Amniotic epithelial cell (primary cell): ENCODE results near the gene JAG1.

ENCODE experiments used
- DNase-seq: peaks from one replicate; pipeline ENCODE4 v3.0.0-alpha.2; 2010; ENCODE audit warnings: low read depth

JAG1 gene

DNA sequence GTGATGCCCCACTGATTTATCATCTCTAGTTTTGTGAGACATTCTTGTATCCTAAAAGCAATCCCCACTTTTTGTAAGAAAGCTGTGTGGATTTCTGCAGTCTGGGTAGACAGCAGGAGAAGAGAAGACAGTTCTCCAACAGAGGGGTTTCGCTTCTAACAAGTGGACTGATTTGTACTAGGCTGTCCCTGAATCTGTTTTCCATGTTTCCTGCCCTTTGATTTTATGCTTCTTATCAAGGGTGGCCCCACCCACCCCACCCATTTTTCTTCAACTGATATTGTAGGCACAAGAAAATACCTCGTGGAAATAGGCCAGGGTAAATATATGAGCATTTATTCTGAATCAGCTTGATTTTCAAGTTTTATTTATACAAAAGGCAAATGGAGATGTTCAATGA lies 25.7 kb upstream of the JAG1 start:
- no peak for DNase-seq

DNA sequence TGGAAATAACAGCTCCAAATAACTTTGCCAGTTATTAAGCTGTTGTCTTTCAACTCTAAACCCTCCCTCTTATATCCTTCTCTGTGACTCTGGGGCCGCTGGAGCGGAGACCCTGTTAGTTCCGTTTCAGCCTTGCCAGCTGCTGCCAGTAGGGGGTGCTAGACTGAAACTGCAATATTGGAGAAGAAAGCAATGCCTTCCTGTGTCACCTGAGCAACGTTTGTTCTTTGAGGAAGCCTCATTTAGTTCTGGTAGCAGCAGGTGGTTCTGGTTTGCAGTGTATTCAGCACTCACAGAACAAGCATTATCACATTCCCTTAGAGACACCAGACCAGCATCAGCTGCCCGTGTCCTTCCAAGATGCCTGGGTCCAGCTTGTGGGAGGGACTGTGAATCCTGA lies 22.9 kb upstream of the JAG1 start:
- DNase-seq = no peak

DNA sequence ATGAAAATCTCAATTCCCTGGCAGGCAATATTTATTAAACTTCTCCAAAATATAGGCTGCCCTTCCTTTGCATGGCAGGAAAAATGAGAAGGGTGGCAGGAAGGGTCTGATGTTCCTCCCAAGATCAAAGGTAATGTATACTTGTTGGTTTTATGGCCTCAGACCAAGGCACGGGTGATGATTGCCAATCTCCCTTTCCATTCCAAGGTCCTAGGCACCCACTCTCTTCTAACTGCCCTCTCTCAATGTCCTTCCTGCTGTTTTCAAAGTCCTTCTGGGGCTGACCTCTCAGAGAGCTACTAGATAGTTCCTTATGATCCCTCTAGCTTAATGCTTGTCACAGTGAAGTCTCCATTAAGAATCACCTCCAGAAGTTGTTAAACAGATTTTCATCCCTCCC lies 15.6 kb upstream of the JAG1 start:
- no peak for DNase-seq

DNA sequence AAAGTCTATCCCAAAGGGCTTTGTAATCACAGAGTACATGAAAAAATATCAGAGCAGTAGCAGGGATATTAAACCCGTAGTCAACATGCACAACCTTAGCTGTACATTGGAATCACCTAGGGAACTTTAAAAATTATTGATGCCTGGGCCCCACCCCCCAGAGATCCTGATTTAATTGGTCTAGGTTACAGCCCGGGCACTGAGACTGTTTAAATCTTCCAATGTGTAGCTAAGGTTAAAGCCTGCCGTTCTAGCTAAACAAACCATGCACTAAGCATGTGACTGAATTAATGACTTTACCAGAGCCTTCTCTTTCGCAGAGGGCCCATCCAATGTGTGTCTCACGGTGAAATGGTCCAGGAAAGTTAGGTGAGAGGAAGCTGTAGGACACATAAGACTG lies 14.1 kb upstream of the JAG1 start:
- DNase-seq = no peak

DNA sequence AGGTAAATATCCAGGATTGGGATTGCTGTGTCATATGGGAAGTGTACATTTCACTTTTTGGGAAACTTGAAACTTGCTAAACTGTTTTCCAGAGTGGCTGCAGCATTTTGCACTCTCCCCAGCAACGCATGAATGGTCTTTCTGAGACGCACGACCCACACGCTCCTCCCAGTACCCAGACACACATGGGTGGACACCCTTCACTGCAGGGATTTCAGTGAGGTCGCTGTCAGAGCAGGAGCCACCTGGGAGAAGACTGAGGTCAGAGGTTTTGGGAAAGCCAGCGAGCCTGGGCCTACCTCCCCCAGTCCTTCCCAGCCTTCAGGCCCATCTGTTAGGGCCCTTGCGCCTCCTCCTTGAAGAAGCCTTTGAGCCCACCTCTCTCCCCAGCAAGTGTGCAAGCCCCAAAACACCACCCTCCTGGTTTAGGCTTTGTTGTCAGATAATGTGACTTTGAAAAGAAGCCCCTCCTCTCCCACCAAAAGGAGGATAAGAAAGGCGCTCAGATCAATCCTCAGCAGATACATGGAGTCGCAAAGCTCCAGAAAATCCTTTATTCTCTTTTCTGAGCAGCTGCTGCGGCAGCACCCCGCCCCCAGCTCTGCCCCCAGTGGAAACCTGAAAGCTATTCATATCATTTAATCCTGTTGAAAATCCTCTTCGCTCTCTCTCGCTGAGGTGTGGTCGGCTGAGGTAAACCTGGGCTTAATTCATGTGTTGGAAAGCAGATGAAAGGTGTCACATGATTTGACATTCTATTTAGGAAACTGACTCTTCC lies 12.7 kb upstream of the JAG1 start:
- DNase-seq = no peak

DNA sequence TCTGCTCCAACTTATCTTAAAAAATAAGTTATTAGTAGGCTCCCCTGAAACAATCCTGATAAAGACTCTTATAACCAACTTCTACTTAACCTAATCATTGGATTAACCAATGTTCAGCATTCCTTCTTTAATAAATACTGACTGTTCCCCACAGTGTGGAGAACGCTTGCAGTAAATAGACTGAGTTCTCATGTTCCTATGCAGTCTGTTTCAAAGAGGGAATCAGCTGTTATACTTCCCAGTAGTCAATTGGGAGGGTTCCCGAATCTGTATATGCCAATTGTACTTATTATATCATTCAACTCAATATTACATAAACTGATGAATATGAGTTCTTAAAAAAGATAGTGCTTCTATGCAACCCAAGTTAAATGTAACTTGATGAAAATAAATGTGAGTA lies 9.7 kb upstream of the JAG1 start:
- no peak for DNase-seq

DNA sequence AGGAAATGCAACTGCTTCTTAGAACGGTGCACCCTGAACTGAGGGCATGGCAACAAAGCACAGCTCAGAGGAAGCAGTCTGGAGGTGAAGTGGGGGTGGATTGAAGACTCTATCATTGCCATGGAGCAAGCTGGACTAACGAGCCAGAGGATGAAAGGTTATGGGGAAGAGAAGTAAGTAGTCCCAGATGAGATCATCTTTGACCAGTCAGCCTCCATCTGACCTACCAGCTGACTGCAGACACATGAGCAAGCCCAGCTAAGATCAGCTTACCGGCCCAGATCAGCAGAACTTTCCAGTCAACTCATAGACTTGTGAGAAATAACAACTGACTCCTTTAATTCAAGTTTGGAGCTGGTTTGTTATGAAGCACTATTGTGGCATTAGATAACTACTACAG lies 9.1 kb upstream of the JAG1 start:
- no peak for DNase-seq

DNA sequence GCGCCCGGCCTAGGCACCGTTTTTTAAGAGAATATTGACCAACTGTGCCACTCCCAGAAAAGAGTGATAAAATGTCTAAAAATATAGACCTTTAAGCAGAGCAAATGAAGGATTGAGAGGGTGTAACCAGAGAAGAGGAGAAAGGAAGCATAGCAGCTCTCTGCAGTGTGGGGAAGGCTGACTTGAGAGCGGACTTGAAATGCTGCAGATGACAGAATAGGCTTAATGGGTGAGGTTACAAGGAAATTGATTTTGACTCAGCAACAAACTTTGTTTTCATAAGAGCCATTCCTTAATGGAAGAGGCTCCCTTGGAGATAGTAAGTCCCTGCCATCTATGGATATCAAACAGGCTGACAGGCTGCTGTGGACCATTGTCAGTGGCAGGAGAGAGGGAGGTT lies 7.7 kb upstream of the JAG1 start:
- DNase-seq = no peak

DNA sequence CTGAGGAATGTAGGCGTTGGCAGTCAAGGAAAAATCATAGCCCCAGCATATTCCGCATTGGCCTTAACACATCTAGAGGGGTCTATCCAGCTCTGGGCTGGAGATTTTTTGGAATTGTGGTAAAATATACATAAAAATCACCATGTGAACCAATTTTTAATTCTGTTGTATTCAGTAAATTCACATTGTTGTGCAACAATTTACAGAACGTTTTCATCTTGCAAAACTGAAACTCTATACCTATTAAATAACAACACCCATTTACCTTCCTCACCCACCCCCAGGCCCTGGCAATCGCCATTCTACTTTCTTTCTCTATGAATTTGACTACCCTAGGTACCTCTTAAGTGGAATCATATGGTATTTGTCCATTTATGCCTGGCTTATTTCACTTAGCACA lies 6.8 kb upstream of the JAG1 start:
- DNase-seq = no peak

DNA sequence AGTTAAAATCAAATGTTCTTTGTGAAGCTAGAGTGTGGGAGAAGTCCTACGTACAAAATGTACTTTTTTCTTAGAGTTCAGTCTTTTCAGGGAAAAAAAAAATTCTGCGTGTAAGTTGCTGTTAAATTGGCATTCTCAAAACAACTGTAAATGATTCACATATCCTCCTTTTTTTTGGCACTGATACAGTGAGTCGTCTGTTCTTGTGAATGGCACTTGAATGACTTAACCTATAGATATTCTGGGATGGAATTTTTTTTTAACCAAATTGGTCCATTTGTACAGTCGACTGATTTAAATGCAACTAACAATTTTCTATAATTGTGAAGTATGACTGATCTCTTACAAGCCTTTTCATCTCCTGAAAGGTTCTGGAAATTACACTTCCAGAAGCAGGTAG lies 5.5 kb upstream of the JAG1 start:
- no peak for DNase-seq

DNA sequence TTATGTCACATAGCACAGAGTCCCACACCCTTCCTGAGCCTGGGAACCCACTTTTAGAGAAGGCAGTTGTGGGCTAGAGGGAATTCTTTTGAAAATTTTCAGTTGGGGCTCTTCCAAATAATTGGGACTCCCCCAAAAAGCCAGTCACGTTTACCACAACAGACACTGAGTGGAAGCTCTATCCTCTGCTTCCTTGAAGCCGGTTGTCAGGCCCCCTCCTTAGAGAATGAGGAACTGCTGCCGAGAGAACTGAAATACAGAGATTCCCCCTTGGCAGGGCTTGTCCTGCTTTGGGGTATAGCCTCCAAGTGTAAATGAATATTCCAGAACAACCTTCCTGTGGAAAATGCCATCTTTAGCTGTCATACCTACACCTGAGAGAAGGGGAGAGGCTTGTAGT lies 2.7 kb upstream of the JAG1 start:
- DNase-seq = no peak

DNA sequence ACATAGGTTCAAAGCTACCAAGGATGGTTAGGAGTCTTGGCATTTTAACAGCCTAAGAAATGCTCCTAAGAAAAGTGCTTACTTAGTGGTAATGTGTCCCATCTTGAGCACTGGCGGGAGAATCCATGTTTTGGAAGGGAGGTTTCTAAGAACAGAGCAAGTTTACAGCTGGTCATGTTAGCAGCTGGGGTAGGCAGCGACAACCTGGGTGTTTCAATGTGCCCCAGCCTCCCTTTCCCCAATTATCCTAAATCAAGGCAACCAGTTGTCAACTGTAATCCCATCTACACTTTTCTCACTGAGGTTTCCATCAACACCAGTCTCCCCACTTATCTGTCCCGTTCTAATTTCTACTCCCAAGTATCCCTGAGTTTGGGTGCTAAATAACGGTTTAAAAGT lies 1.6 kb upstream of the JAG1 start:
- DNase-seq = no peak

DNA sequence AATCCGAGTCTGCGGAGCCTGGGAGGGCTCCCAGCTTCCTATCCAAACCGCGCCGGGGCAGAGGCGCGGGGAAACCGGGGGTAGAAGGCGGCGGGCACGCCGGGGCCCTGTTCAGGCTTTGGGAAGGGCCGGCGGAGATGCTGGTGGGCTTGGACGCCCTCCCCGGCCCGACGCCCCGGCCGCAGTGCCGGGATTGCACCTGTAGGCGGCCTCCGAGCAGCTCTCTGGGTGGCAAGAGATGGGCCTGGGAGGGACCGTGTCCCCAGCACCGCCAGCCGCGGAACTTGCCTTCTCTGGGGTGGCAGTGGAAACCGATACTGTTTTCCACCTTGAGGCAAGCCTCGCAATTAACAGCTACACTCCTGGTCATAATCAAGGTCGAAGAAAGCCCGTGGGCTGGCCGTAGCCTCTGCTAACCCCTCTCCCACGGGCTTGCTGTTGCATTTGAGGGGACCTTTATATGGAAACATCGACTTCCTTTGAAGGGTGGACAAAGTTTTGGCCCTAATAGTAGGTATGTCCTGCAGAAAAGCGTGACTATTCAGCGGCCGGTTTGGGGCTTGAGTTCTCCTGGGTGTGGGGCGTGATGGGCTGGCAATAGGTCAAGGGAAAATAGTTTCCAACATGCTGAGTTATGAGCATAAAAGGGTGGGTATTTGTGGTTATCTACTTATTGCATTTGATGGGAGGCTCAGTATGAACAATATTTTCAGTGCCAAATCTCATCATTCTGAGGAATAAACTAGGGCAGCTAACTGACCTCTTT lies 1.1 kb upstream of the JAG1 start:
- DNase-seq = no peak

DNA sequence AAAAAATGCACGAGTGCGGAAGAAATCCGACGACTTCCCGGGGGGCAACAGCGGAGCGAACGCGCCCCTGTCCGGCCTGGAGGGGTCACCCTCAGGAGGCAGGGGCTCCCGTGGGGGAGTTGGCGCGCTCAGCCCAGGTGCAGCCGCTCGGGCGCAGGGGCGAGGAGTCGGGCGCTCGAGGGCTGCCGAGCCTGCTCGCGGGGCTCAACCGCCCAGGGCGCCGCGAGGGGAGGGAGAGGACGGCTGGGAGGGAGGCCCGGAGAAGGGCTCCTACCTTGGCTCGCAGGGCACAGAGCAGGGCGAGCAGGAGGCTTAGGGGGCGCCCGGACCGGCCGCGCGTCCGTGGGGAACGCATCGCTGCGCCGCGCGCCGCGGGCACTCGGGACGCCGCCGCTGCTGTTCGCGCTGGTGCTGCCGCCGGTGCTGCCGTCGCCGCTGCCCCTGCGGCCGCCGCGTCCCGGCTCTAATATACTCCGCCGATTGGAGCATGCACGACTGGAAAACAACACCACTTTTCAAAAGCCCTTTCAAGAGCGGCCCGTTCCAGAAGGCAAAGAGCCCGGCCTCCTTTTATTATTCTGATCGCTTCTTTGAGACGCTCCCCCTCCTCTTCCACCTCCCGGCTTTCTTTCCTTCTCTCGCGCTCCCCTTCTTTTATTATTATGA lies 490 bp downstream of the JAG1 start:
- DNase-seq = peak; percentile 30

DNA sequence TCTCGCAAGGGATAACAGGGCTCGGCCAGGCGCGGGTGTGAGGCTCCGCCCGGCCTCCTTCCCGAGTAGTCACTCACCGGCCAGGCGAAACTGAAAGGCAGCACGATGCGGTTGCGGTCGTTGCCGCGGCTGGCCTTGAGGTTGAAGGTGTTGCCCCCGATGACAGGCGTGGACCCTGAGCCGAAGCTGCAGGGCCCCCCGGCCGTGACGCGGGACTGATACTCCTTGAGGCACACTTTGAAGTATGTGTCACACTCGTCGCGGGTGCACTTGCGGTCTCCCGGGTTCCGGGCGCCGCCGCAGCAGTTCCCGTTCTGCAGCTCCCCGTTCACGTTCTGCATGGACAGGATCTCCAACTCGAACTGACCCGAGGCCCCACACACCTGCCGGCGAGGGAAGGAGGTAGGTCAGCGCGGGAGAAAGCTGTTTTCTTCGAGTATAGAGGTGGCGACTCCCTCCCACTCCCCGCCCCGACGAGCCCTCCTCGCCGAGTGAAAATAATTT lies 1.1 kb downstream of the JAG1 start:
- peak; percentile 53 for DNase-seq

DNA sequence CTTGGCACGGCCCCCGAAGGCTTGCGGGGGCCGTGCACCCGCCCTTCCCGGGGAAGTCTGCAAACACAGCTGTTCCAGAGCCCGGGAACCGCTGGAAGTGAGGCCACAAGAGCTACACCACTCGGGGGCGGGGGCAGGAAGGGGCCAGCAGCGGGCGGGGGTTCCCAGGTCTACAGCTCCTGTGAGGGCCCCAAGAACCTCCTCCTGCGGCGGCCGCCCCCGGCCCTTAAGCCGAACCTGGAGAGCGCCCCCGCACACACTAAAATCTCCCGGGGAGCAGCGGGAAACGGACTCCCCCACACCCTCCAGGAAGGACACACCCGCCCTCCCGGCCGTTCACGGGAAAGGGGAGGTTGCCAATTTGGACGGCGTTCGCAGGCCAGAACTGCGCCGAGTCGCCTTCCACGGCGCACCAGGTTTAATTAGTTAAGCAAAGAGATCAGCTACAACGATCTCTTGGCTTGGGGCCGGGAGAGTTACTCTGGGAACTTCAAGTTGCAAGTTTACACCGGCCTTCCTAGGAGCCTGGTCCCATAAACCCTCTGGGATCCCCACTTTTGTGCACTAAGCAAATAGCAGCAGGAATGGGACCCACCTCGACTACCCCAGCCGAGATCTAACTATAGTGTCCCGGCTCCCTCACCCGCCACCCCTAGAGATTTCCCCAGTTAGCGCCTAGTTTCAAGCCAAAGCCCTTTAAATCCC lies 1.7 kb downstream of the JAG1 start:
- DNase-seq = no peak

DNA sequence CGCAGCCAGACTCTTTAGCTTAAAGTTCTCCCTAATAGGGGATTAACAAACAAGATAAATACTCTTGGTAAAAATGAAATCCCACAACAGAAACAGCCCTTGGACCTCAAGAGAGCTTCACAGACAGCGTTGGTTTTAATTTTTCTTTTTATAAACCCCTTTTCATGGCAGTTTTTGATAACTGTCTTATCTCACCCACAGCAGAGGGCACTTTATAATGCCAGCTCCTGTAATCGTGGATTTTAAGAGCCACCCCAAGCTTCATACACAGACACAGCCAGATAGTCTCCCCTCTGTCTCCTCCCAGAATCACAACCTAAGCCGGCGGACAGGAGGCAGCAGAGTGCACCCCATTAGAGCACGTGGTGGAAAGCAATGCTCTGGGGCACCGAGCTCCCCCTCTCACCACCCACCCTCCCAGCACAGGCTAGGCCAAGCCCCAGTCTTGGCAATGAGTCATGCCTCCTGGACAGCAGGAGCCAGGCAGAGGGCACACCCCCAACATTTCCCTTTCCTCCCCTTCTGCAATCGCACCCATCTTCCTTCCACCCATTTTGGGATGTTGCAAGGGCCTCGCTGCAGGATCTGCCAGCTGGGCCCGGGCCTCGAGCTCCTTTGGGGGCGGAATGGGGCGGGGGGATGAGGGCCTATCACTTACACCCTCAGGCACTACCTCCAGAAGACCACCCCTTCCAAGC lies 2.4 kb downstream of the JAG1 start:
- peak; percentile 89 for DNase-seq

DNA sequence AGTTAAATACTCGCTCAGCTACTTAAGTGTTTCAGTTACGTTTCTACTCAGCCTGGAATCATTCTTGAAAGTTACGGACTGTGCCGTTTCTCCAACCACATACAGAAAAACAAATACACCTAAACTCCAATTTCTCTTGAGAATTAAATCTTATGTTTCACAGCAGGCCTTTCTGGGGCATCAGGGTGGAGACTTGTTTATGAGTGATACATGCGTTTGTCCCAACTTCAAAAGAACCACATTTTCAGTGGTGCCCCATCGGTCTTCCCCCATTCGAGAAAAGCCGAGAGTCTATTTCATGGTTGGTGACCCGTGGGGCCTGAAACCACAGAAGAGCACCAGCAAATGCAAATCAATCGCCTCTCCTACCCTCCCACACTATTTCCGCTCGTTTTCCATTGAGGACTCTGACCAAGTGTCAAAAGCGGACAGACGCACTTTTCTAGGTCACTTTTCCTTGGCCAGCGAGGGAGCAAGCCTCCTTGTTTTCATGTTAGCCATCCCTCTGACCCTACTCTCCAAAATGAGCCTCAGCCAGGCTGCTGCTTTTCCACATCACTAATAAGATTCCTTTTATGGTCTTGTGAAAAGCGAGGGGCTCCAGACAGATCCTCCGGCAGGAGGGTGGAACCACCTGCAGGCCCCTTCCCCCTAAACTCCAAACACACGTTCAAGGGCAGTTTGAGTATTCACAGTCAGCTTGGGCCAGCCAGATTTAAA lies 3.1 kb downstream of the JAG1 start:
- DNase-seq = no peak

DNA sequence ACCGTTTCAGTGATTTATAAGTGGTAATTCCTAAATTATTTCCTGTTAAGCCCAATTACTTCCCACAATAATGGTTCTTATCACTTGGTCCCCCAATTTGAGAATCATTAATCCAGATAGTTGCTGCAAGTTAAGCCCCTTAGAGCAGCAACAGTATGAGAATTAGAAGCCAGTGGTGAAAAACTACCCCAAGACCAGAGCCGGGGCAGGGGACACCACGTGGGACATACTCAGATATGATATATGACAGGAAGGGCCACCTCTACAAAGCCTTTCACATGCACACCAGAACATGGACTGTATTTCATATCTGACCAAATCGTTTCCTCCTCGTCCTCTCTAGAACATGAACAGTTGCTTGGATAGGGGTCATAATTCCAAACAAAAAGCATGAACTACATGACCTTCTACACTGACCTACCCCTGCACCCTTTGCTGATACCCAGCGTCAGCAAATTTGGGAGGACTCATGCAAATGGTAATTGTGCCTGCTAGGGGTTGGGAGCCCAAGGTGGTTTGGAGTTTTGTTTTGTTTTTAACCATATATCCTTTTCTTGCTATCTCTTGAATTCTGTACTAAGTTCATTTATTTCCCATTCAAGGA lies 3.9 kb downstream of the JAG1 start:
- no peak for DNase-seq

DNA sequence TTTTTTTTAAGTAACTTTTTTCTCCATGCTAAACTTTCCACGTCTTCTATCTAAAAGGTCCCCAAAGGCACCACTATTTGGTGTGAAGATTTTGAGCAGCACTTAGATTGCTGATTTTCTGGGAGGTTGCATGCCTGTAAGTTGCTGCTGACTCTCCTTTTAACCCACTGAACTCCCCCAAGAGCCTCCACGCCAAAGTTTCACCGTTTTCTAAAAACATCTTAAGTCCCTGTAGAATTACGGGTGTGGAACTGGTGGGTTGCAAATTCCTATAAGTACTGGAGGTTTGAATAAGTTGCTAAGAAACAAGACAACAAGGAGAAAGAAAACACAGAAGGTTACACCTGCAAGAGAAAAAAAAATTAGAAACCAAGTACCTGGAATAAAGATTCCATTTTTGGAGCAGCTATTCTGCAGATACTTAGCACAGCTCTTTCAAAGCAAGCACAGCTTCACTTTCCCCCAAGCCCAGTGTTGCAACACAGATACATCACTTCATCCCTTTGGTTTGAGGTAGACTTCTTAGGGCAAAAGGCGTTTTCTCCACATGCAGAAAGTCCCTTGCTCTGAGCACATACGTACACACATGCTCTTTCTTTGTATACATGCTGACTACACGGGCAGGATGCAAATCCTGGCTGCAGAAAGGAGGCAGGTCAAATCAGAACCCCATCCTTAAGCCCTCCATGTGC lies 5.0 kb downstream of the JAG1 start:
- no peak for DNase-seq
